Stimulated activated CD8-positive, alpha-beta memory T cell treated with anti-CD3 and anti-CD28 coated beads, Interleukin-4, amount 100 ng/mL, for 1 hour (primary cell): ENCODE data around the gene MACROD1.
A peak's percentile ranks its signal among the peaks of the same experiment; 100 is the strongest.

ENCODE experiments used
- DNase-seq, 2 donors: peaks; one replicate each; pipeline ENCODE4 v3.0.0-alpha.2; 2020; ENCODE audit warnings: low read depth in 2 of 2, low spot score in 1 of 2

Gene MACROD1

DNA sequence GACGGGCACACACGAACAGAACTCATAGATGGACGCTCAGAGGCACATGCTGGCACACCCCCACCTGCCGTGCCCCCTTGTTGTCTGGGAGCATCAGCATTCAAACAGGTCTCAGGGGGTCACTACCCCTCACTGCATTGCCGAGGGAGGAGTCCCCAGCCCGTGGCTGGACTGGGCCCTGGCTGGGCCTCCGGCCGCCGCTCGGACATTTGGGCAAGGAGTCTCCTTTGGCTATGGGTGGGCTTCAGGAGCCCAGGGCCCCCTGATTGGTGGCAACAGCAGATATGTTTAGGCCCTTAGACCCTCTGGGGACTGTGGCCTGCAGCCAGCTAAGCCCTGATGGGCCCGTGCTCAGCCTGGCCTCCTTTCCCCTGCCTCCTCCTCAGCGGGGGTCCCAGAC, 88.3 kb downstream of the MACROD1 start:
- no peak for DNase-seq

DNA sequence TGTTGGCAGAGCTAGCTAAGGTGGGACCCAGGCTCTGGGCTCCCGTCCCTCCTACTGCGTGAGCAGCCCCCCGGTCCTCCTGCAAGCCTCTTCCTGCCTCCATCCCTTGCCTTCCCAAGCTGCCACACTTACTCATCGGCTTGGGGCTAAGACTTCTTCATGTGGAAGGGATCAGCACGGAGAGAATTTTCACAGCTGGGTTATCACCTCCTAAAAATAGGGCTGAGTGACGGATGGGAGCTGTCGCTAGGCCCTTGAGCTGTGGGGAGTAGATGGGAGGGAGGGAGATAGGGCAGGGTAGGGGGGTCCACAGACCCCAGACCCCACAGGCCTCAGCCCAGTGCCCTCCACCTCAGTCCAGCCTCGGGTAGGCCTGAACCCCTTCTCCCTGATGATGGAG, 89.2 kb downstream of the MACROD1 start:
- DNase-seq, result no peak

DNA sequence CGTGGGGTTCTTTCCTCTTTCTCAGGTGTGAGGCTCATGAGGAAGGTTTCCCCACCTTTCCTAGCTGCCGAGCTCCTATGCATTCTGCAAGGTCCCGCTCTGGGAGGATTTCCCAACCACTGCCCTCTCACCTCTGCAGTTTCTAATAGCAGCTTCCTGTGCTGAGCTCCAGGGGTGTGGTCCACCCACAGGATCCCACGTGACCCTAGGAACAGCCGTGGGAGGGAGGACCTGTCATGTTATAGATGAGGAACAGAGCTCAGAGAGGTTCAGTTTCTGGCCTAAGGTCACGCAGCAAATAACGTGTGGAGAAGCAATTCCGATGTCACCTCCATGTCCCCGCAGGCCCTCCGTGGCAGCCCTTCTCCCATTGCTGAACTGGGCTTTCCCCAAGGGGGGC, 91.7 kb downstream of the MACROD1 start:
- no peak for DNase-seq

DNA sequence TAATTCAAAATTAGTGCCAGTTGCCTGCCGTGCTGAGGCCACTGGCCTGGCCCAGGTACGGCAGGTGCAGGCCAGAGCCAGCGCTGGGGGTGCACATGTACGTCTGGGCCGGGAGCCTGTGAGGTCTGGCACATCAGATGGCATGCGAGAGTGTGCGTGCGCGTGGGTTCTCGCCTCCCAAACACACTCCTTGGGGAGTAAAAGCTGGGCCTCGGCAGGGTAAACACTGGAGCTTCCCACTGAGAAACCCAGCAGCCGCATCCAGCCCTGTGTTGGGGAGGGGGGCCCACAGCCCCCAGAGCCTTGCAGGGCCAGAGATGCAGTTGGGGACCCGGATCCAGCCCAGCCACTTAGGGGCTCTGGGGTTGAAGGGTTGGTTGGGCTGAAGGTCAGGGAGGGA, 92.4 kb downstream of the MACROD1 start:
- DNase-seq, result no peak

DNA sequence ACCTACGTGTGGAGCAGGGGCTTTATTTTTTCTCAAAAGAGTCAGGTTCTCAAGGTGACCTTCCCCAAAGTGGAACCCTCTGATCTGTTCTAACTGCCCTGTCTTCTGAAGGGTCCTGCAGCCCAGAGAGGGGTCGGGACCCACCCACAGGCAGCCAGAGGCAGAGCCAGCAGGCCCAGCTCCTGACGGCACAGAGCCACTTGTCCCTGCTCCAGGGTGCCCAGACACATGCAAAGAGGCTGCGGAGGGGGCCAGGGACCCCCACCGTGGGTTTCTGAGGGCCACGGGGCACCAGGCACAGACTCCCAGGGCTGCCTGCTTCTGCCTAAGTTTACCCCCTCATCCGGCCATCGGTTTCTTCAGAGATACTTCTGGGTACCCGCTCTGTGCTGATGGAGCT, 93.0 kb downstream of the MACROD1 start:
- DNase-seq, result no peak

DNA sequence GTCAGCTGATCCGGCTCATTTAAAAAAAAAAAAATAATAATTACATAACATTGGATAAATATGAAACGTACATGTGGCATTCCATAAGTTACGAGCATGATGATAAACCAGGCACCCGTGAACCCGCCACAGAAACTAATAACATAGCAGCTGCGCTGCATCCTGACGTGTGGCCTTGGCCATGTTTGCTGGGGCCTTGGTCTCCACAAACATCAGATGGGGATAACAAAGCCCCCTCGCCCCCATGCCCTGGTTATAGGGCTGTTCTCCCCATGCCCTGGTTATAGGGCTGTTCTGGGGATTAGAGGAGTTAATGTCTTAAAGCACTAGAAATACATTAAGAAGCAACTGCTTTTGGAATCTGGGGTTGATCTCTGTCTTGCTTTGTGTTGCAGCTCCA, 93.5 kb downstream of the MACROD1 start:
- no peak for DNase-seq

DNA sequence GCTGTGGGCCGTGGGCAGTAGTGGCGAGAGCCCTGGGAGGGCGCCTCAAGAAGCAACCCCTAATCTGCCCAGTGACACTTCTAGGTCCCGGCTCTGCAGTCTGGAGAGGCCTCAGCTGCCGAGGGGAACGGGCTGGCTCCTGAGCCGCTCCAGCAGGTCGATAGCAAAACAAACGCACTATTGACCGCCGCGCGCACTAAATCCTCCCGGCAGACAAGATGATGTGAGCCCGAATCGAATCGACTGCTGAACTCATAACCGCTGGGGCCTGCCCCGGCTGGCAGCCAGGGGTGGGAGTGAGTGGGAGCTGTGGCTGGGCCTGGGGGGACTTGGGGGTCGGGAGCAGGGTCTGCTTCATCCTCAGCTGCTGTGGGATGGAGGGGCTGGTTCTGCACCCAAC, 94.1 kb downstream of the MACROD1 start:
- DNase-seq, result no peak

DNA sequence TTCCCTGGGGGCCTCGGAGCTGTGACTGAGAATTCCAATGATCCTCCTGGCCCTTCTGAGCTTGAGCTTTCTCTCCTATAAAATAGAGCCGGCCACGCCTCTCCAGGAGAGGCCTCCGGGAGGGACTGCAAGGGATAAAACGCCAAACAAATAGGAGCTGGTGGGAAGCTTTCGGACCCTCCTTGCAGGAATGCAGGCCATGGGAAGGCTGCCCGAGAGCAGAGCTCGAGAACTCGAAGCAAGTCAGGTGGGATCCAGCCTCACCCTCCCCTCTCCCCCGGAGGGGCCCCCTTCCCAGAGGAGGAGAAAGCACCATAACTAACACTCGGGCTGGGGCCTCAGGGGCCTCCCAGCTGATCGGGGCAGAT, 95.6 kb downstream of the MACROD1 start:
- no peak for DNase-seq

DNA sequence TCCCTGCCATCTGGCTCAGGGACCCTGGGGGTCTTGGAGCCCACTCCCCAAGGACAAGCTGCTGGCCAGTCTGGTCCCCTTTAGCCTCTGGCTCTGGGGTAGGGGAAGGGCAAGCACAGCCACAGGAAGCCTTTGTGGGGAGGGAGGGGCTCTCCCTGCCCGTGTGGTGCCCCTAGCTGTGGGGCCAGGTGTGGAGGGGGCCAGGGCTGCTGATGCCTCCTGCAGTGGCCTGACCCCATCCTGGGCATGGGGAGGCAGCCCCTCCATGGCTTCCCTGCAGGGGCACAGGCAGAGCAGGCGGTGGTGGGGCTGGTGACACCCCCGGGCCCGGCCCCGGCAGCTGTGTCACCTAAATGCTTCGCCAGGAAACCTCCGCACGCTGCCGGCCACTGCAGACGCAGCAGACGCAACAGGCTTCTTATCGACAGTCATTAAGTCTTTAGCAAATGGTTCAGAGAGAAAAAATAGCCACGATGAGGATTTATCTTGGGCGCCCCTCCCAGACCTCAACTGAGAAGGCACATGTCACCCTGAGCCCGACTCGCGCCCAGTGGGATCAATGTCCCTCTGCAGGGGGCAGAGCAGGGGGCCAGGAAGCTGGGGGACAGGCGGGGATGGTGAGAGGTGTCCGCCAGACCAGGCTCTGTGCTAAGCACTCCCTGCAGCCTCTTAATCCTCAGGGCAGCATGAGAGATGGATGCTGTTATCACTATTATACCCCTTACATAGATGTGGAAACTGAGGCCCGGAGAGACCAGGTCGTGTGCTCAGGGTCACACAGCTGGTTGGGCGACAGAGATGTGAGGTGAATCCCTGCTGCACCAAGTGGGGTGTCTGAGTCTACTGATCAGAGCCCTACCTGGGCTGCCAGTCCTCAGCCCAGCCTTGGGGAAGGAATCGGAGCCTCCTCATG, 96.3 kb downstream of the MACROD1 start:
- DNase-seq, result no peak

DNA sequence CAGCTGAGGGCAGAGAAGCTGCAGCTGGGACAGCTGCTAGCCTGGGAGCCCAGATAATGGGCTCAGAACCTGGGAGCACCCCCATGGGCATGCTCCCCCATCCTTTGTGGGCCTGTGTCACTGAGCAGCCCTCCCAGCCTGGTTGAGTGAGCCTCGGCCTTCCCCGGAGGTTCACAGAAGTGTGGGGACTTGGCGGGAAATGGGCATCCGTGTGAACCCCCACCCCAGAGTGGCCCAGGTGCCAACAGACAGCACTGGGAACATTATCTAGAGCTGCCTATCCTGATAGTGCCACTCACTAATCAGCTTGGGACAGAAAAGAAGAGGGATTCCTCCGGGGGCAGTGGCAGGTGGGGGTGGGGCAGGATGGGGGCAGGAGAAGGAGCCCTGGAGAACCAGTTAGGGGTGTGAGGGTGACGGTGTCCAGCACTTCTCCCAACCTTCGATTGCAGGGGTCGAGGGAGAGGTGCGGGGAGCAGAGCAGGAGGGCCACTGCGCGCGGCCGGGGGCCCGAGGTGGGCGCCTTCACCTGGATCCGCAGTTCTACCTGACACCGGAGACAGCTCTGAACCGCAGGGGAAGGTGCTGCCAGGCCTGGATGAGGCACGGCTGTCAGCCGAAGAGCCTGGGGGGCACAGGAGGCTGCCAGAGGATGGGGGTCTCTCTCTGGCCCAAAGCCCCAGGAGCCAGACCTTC, 97.1 kb downstream of the MACROD1 start:
- no peak for DNase-seq

DNA sequence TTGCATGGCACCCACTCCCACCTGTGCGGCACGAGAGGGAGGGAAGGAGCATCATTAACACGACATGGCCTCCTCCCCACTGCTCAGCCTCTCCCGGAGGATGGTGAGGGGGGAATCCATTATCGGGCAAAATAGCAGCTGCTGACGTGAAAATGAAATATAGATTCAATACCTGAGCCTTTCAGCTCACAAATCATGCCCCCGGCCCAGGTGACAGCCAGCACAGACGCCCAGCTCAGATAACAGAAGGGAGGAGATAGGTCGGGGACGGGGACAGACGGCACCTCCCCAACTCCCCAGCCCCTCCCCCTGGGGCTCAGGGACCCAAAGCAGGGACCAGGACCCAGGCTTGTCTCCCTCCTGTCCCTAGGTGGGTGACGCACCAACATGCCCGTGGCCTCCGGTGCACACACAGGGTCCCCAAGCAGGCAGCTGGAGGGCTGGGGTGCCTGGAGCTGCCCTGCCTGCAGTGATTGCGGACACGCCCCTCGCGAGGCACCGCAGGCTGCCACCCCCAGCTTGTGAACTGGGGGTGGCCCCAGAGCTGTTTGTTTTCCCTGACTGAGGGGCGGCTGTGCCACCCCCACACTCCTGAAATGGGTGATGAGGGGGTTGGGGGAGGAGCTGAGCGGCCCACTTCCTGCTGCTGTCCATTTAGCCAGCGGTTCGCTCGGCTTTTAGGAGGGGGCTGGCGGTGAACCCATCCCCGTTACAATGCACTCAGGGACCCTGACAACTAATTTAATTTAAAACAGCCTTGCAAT, 98.5 kb downstream of the MACROD1 start:
- no peak for DNase-seq

DNA sequence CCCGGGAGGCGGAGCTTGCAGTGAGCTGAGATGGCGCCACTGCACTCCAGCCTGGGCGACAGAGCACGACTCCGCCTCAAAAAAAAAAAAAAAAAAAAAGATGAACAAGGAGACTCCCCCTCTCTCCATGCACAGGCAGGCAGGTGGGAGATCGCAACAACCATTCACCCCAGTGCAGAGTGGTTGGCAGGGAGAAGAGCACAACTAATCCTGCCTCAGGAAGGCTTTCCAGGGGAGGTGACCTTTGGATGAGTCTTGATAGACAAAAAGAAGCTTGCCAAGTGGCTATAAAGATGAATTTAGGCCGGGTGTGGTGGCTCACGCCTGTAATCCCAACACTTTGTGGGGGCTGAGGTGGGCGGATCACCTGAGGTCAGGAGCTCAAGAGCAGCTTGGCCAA, 100.2 kb downstream of the MACROD1 start:
- no peak for DNase-seq

DNA sequence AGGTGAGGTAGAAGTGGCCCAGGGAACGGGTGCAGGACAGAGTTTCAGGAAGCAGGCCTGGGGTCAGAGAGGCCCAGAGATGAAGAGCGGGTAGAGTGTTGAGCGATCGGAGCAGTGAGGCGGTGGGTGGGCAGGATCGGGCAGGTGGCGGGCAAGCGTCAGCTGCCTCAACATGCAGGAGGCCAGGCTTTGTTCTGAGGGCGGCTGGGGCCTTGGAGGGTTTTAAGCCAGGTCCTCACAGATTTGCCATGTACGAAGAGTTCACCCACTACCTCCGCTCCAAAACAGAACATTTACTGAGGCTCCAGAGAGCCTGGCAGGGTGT, 100.8 kb downstream of the MACROD1 start:
- DNase-seq, result no peak

DNA sequence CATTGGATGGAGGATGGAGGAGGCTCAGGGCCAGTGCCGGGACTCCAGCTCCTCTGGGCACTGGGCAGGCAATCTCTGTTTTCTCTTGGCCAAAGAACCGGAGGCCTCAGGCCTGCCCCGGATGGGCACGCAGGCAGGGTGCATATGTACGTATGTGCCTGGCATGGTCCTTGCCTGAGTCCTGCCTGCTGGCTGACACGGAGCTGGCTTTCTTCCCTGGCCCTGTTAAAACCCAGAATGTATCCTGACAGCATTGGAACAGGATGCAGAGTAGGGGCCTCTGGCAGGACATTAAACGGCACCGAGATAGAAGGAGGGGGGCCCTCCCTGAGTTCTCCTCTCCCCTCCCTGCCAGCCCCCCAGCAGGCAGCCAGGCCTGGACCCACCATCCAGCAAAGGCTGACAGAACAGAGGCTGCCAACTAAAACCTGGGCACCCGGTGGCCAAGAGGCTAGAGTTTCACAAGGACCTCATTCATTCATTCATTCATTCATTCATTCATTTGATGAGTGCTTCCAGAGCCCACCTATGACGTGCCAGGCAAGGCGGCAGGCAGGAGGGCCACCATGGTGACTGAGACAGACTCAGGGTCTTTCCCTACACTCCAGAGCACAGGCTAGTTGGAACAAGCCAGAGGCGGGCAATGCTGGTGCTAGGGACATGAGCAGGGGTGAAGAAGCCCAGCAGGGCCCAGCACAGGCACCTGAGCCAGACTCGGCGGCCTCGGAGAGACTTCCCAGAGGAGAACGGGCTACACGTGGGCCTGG, 101.4 kb downstream of the MACROD1 start:
- DNase-seq, result no peak

DNA sequence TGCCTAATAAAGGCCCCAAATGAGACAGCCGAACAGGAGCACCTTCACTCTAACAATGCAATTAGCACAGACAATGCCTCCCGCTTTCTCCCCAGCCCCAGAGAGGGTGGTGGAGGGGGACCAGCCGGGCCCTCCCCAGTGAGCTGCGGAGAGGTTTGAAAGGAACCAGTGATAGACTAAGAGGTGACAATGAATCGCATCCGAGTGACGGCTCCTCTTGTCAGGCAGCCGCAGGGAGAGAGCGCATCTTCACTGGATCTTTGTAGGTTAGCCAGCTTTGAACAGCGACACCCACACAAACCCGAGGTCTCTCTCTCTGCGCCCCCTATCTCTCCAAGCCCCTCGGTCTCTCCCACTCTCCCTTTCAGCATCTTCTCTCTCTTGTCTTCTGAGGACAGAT, 102.1 kb downstream of the MACROD1 start:
- no peak for DNase-seq

DNA sequence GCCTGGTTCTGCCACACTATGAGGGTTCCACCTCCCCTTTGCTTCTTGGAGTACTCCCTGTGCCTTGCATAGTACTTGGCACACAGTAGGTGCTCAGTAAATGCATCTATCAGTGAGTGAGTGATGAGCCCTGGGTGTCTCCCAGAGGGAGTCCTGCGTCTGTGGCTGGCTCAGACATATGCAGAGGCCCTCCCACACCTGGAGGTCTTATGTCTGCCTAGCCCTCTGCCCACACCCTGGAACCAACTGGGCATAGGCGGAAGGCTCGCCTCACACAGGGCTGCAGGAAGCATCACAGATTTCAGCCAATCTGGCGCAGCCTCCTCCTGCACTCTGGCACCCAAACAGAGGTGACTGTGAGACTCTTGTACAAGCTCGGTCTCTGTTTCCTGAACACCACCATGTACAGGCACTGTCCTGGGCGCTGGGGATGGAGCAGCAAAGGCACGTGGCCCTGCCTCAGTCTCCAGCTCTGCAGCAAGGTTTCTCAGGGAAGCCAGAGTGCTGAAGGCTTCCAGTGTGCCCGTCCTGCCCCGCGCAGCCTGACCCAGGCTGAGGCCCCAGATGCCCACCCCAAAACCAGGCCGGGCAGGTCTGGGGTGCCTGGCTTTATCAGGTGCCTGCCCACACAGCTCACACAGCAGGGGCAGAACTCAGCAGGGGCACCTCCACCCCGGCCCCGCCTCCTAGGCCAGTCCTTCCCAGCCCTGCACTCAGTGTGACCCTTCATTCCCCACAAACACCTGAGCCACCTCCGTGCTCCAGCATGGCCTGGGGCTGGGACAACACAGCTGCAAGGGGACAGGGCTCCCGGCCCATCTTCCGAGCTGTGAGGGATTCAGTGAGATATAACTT, 103.5 kb downstream of the MACROD1 start:
- DNase-seq, result no peak

DNA sequence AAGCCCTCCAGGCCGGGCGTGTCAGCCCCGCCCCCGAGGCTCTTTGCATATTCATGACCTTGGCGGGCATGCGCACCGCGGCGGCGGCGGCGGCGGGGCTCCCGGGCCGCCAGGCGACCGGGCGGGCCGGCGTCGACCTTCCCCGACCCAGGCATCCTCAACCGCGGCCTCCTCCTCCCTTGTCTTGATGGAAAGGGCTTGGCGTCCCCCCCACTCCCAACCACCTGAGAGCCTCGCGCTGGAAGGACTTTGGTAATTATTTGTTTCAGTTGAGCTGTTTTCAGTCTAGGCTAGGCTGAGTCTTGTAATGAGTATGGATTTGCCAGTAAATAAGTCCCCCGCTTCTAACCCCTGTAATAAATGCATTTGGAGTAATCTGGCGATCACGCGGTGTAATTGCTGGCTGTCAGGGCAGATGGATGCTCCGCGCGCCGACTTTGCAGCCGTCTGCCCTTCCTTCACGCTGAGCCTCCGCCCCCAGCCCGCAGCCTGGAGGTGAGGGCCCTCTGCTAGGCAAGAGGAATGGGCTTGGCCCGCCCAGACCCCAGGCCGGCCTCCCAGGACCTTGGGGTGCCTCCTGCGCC, 105.0 kb downstream of the MACROD1 start:
- DNase-seq, result peak in 1 of 2 donors; percentile 18

DNA sequence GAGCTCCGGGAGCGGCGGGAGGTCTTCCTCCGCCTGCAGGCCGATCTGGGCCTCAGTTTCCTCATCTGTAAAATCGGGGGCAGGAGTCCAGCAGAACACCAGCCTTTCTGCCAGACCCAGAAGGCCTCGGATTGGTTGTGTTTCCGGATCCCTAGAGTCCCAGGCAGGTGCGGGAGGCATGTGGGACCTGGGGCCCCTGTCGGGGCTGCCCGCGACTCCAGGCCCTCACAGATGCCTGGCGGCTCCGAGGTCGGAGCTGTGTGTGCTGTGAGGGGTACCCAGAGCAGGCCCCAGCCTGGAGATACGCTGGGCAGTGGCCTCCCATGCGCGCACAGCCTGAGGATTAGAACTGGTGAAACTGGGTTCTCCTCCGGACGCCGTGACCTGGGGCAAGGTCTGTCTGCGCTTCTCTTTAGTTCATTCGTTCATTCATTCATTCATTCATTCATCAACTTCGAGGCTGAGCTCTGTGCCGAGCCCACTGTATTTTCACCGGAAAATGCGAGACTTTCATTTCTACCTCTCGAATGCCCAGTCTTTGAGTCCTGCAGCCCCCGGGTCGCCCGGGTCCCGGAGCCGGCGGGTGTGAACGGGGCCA, 105.6 kb downstream of the MACROD1 start:
- no peak for DNase-seq

DNA sequence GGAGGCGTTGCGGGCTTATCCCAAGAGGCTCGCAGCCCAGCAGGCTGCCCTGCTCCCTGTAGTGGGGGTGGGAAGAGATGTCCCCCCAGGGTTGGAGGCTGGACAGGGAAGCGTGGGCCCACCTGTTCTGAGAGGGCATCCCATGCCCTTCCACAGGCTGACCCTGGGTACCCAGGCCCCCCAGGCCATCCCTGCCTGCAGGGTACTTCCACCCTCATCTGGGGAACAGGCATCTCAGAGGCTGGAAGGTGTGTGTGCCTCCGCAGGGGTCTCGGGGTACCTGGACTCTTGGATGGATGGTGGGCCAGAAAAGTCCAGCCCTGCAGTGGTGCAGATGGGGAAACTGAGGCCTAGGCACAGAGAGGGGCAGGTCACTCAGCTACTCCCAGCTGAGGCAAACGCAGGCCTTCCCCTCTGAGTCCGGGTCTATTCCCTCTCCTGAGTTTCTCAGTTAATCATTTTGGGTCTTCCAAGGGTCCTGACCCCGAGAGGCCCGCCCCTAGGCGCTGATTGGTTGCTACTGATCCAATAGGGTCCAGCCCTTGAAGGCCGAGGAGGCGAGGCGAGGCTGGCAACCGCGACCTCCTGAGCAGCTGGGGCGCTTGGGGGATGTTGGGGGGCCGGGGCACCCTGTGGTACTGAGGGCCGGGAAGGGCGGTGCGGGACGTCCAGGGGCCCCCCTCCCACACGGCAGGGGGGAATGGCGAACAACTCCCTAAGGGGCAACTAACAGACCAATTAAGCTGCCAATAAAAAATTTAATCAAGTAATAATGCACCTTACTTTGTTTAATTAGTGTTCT, 106.4 kb downstream of the MACROD1 start:
- DNase-seq, result no peak
